HL-60 (cell line): Measurements from ENCODE around the gene WDR49.
A peak's percentile ranks its signal among the peaks of the same experiment; 100 is the strongest.

Experiments
- DNase-seq, 2 experiments: peaks; one replicate each; pipeline ENCODE4 v3.0.0-alpha.2; 2010 to 2020; ENCODE audit warnings: low read depth in 1 of 2, low spot score in 1 of 2
- H3K27ac ChIP-seq: fragments of 250-450 bp; sonication (Bioruptor Pico); replicated peaks from 2 replicates; pipeline ENCODE4 v1.5.1; 2020; ENCODE audit warnings: mild to moderate bottlenecking, moderate library complexity
- H3K27me3 ChIP-seq: fragments of 250-450 bp; sonication (Bioruptor Pico); 2 replicates; pipeline ENCODE4 v1.5.1; 2021; ENCODE audit warnings: mild to moderate bottlenecking, moderate library complexity; ENCODE audit not compliant: insufficient read depth, poor library complexity, severe bottlenecking
- H3K4me3 ChIP-seq: replicated peaks from 2 replicates; pipeline ENCODE4 v1.5.1; 2011; ENCODE audit warnings: mild to moderate bottlenecking, control low read depth, low read length; ENCODE audit not compliant: insufficient read depth
- CTCF ChIP-seq: IDR thresholded peaks from one replicate; pipeline ENCODE4 v1.5.1; 2011; ENCODE audit warnings: low read length, control low read depth, inconsistent platforms; ENCODE audit not compliant: insufficient read depth
- GABPA ChIP-seq: IDR thresholded peaks from 2 replicates; pipeline ENCODE4 v1.6.1; 2012; ENCODE audit warnings: low read depth
- POLR2AphosphoS5 ChIP-seq: IDR thresholded peaks from 2 replicates; pipeline ENCODE4 v1.6.1; 2012; ENCODE audit warnings: low read depth
- REST ChIP-seq: IDR thresholded peaks from 2 replicates; pipeline ENCODE4 v1.6.1; 2012; ENCODE audit warnings: low read depth; ENCODE audit not compliant: insufficient replicate concordance
- SPI1 ChIP-seq: IDR thresholded peaks from 2 replicates; pipeline ENCODE4 v1.6.1; 2012; ENCODE audit warnings: low read depth, mild to moderate bottlenecking, borderline replicate concordance

Gene WDR49

GRCh38 chr3:167481164-167481563 lies 172.6 kb downstream of the WDR49 start:
- no peak overlapping the region for H3K4me3 ChIP-seq
- TF ChIP-seq POLR2AphosphoS5 (no peak), SPI1 (peak; percentile 82)
- peak overlapping the region; percentile 12 for H3K27ac ChIP-seq
- no peaks in the 10 kb centered on the region for H3K27me3 ChIP-seq
- peak in 1 of 2 experiments; percentile 44 for DNase-seq

GRCh38 chr3:167480748-167481147 lies 173.0 kb downstream of the WDR49 start:
- Histone ChIP-seq H3K4me3 (no peak overlapping the region), H3K27ac (peak overlapping the region; percentile 12), H3K27me3 (no peaks in the 10 kb centered on the region)
- TF ChIP-seq POLR2AphosphoS5 (no peak), REST (no peak), SPI1 (no peak), GABPA (no peak), CTCF (no peak)
- DNase-seq, result peak in 1 of 2 experiments; percentile 14

- H3K27ac ChIP-seq, result no peak within 1 kb of the TSS
These were observed 179.9 kb downstream of the WDR49 start, which contains the start of gene SERPINI2 for GRCh38 chr3:167473863-167474262. Gene SERPINI2, minus strand, starts transcription at chr3:167474042. Its CDS starts 2,208 bp downstream, at chr3:167471834.

More at GRCh38 chr3:167473863-167474262, 179.9 kb downstream of the WDR49 start, which contains the start of gene SERPINI2:
- TF ChIP-seq GABPA, result no peak
- TF ChIP-seq POLR2AphosphoS5, result no peak
- no peak for TF ChIP-seq SPI1
- TF ChIP-seq CTCF, result no peak
- TF ChIP-seq REST, result no peak
- Histone ChIP-seq H3K4me3 (no peak within 1 kb of the TSS), H3K27me3 (no peaks in the 10 kb centered on the region)
- no peak for DNase-seq
